ENCODE measurements around the gene PDK2.
"Not testable (repeated sequence)": the region's sequence is repeated elsewhere in the genome, so short reads cannot be mapped to it uniquely, and the experiment has no call there.

Gene PDK2

GRCh38 chr17:50059256-50059655, 35.9 kb upstream of the PDK2 start:
- no peak for TF ChIP-seq CTCF (IDR thresholded peaks at IDR 0.05; ENCODE audit: low read depth, low read length)
- H3K4me3 ChIP-seq (ENCODE audit: low read depth, low read length) = 0 out of 2 replicates have a peak overlapping the region, but pooled peaks have one; percentile 10

DNA sequence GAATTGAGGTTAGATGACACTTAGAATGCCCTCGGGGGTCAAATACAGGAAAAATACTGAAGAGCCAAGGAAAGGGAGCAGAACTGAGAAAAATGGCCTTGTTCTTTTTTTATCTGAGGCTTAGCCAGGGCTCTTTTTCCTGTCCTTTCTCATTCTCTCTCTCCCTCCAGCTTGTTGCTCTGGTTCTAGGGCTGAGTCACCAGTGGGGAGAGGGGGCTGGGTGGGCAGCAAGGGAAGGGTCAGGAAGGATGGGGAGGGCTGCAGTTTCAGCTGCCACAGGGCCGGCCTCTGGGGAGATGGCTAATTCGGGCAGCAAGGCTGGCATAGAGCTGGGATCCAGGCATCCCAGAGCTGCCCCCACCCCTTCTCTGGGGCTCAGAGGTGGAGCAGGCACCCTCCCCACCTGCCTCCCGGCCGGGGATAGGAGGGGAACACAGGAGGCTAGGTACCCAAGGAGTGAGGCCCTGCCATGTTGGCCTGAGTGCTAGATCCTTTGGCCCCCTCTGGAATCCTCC, 35.3 kb upstream of the PDK2 start:
- TF ChIP-seq CTCF (IDR thresholded peaks at IDR 0.05; ENCODE audit: low read depth, low read length) = no peak
- H3K4me3 ChIP-seq (ENCODE audit: low read depth, low read length) = 0 out of 2 replicates have a peak overlapping the region, but pooled peaks have one; percentile 10

DNA sequence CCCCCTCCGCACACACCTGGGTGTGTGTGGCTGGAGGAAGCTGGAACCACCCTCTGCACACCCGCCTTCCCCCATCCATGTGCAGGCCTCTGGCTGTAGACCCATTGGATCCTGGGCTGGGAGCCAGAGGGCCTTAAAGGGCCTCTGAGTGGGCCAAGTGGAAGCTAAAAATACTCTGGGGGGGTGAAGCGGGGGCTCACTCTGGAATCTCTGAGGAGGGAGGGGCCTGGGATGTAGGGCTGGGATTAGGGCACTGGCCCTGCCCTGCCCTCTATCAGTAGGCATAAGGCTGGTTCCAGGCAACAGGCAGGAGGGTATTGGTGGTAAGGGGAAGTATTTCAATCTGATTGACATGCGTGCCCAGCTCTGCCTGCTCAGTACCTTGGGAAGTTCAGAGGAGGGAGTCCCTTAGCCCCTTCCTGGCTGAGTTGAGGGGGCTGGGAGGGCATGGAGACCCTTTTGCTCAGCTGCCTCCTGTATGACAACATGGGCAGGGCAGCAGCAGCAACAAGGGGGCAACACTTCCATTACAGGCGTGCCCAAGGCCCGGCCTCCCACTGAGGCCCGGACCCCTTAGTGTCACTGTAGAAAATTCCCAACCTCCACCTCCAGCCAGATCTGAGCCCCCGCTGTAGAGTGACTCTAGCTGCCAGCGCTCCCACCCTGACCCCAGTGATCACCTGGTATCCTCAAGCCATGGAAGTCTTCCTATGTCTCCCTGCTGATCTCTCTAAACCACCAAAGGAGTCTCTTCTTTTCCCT, 34.0 kb upstream of the PDK2 start:
- H3K4me3 ChIP-seq (ENCODE audit: low read depth, low read length) = no peak overlapping the region

DNA sequence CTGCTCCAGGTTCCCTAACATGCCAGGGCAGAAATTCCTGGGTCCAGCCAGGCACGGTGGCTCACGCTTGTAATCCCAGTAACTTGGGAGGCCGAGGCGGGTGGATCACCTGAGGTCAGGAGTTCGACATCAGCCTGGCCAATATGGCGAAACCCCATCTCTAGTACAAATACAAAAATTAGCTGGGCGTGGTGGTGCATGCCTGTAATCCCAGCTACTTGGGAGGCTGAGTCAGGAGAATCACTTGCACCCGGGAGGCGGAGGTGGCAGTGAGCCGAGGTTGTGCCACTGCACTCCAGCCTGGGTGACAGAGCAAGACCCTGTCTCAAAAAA, 33.5 kb upstream of the PDK2 start:
- H3K4me3 ChIP-seq (ENCODE audit: low read depth, low read length) = not testable (repeated sequence)

More for the DNA sequence above, 34.0 kb upstream of the PDK2 start:
- TF ChIP-seq CTCF (IDR thresholded peaks at IDR 0.05; ENCODE audit: low read depth, low read length) = no peak

DNA sequence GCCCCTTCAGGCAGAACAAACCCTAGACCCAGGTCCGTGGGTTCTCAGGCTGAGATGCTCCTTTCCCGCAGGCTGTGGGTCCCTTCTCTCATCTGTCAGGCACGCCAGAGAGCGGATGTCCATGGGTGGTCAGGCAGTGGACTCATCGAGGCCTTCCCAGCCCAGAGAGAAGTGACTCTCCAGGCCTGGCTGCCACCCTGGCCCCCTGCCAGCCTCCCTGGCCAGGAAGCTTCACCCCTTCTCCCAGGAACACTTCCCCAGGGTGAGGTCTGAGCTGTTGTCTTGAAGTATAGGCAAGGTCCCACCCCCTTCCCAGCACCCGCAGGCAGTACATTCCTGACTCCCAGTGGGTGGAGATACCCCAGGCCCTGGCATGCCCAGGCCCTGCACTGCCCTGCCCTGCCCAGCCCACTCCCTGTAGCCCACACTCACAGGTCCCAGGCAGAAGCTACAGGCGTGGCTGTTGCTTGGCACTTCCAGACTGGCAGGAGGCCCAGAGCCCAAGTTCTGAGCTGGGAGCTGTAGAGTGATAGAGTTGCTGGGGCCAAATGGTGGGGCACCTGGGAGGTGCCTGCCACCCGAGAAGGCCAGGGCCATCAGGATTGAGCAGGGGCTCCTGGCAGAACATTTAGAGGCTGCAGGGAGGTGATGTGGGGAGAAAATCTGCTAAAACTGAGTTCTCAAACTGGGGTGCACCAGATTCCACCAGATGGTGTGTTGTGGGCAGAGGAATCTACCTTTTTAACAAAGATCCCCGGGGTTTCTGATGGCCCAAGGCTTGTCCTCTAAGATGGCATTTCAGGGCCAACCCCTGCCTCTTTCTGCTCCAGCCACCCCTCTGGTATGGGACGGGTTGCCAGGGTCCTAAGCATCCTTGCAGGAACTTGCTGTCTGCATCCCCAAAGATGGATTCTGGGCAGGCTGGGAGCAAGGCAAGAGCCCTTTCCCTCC, 32.6 kb upstream of the PDK2 start:
- no peak for TF ChIP-seq CTCF (IDR thresholded peaks at IDR 0.05; ENCODE audit: low read depth, low read length)
- 0 out of 2 replicates have a peak overlapping the region, but pooled peaks have one; percentile 8 for H3K4me3 ChIP-seq (ENCODE audit: low read depth, low read length)

GRCh38 chr17:50063561-50064252, 31.4 kb upstream of the PDK2 start:
- H3K4me3 ChIP-seq (ENCODE audit: low read depth, low read length) = no peak overlapping the region

More at GRCh38 chr17:50063561-50064252, 31.4 kb upstream of the PDK2 start:
- TF ChIP-seq CTCF (IDR thresholded peaks at IDR 0.05; ENCODE audit: low read depth, low read length) = no peak

Data from WI38 (cell line).